OCI-LY3 (cell line): ENCODE results near the gene FZD10.

Experiments
- H2AFZ ChIP-seq: fragments of 200-600, 300-600 bp; shearing (Covaris generic); 2 replicates; pipeline ENCODE4 v1.6.0; 2014; ENCODE audit warnings: antibody characterized with exemption, low read depth, low read length
- H3K27ac ChIP-seq: fragments of 200-600, 300-600 bp; sonication (generic); 2 replicates; pipeline ENCODE4 v1.5.1; 2014; ENCODE audit warnings: mild to moderate bottlenecking, low read length, moderate library complexity, mixed read lengths
- H3K27me3 ChIP-seq: fragments of 200-600, 300-600 bp; sonication (generic); 2 replicates; pipeline ENCODE4 v1.6.1; 2014; ENCODE audit warnings: low read depth, low read length, mixed read lengths
- H3K36me3 ChIP-seq: fragments of 200-600, 300-600 bp; sonication (generic); replicated peaks from 2 replicates; pipeline ENCODE3; 2014; ENCODE audit warnings: low read depth, low read length, mixed read lengths
- H3K4me1 ChIP-seq: fragments of 300-600, 200-600 bp; sonication (generic); 2 replicates; pipeline ENCODE4 v1.6.1; 2014; ENCODE audit warnings: low read length, mixed read lengths
- H3K4me2 ChIP-seq: fragments of 200-600, 300-600 bp; sonication (generic); 2 replicates; pipeline ENCODE4 v1.6.1; 2014; ENCODE audit warnings: low read length, mixed read lengths
- H3K4me3 ChIP-seq: fragments of 300-600, 200-600 bp; sonication (generic); 2 replicates; pipeline ENCODE4 v1.5.1; 2014; ENCODE audit warnings: antibody characterized with exemption, mild to moderate bottlenecking, low read length, moderate library complexity
- H3K79me2 ChIP-seq: fragments of 300-600, 200-600 bp; shearing (Covaris generic); 2 replicates; pipeline ENCODE4 v1.6.1; 2014; ENCODE audit warnings: mild to moderate bottlenecking, low read length, mixed read lengths
- H3K9ac ChIP-seq: fragments of 300-600, 200-600 bp; shearing (Covaris generic); 2 replicates; pipeline ENCODE4 v1.6.0; 2014; ENCODE audit warnings: mild to moderate bottlenecking, low read length, moderate library complexity
- H3K9me3 ChIP-seq: fragments of 200-600, 300-600 bp; shearing (Covaris generic); 2 replicates; pipeline ENCODE4 v1.6.1; 2014; ENCODE audit warnings: low read length, mixed read lengths; ENCODE audit not compliant: insufficient read depth
- H4K20me1 ChIP-seq: fragments of 200-600, 300-600 bp; sonication (generic); 2 replicates; pipeline ENCODE4 v1.6.1; 2016; ENCODE audit warnings: low read length, mixed read lengths; ENCODE audit not compliant: insufficient read depth
- EZH2phosphoT487 ChIP-seq: fragments of 200-600 bp; shearing (Covaris generic); IDR thresholded peaks from 2 replicates; pipeline ENCODE4 v1.6.1; 2018; ENCODE audit warnings: antibody characterized with exemption, mixed run types, low read depth
- TF ChIP-seq, protein P1 (sequence below): fragments of 200-600, 300-600 bp; sonication (generic); IDR thresholded peaks from 2 replicates; pipeline ENCODE4 v1.5.1; 2014; ENCODE audit warnings: antibody characterized with exemption, low read length, low read depth

Gene FZD10

DNA sequence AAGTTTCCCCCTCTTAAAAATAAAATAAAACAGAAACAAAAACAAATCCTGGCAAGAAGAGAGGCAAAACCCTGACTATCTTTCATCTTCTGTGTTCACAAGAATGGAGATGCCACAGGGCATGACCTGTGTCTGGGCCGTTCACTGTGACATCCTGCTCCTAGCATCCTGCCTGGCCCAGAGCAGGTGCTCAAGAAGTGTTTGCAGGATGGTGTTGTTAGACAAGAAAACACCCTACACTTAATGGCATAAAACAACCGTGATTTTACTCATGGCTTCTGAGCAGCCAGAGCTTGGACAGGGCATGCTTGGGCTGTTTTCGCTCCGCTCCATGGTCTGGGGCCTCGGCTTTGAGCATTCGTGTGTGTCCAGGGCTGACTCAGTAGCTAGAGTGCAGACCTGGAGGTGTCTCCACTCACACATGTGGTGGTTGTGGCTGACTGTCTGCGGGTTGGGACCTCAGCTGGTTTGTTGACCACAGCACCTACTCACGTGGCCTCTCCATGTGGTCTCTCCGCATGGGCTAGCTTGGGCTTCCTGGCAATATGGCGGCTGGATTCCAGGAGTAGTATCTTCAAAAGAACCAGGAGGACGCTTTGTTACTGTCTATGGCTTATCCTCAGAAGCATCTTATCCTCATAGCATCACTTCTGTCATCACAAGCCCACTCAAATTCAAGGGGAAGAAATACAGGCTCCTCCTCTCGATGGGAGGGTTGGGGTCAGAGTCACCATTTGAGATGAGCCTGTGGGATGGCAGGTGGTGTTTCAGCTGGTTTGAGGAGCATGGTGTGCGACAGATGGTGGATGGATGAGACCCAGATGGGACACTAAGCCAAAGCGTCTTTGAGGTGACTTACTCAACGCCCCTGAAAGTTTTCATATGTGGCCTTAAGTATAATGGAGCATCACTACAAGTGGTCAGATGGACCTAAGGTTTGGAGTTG, 33.2 kb upstream of the FZD10 start:
- no peaks in the 10 kb centered on the region for H3K9me3 ChIP-seq
- H3K79me2 ChIP-seq: no peaks in the 10 kb centered on the region
- no peak overlapping the region for H3K27ac ChIP-seq
- no peak overlapping the region for H3K4me3 ChIP-seq
- no peak overlapping the region for H3K9ac ChIP-seq
- no peak overlapping the region for H2AFZ ChIP-seq
- no peaks in the 10 kb centered on the region for H3K36me3 ChIP-seq
- no peaks in the 10 kb centered on the region for H3K27me3 ChIP-seq
- H3K4me1 ChIP-seq: no peaks in the 10 kb centered on the region
- H4K20me1 ChIP-seq: no peaks in the 10 kb centered on the region
- no peak overlapping the region for H3K4me2 ChIP-seq
- TF ChIP-seq, protein P1, sequence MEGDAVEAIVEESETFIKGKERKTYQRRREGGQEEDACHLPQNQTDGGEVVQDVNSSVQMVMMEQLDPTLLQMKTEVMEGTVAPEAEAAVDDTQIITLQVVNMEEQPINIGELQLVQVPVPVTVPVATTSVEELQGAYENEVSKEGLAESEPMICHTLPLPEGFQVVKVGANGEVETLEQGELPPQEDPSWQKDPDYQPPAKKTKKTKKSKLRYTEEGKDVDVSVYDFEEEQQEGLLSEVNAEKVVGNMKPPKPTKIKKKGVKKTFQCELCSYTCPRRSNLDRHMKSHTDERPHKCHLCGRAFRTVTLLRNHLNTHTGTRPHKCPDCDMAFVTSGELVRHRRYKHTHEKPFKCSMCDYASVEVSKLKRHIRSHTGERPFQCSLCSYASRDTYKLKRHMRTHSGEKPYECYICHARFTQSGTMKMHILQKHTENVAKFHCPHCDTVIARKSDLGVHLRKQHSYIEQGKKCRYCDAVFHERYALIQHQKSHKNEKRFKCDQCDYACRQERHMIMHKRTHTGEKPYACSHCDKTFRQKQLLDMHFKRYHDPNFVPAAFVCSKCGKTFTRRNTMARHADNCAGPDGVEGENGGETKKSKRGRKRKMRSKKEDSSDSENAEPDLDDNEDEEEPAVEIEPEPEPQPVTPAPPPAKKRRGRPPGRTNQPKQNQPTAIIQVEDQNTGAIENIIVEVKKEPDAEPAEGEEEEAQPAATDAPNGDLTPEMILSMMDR: no peak
- no peak for TF ChIP-seq EZH2phosphoT487

DNA sequence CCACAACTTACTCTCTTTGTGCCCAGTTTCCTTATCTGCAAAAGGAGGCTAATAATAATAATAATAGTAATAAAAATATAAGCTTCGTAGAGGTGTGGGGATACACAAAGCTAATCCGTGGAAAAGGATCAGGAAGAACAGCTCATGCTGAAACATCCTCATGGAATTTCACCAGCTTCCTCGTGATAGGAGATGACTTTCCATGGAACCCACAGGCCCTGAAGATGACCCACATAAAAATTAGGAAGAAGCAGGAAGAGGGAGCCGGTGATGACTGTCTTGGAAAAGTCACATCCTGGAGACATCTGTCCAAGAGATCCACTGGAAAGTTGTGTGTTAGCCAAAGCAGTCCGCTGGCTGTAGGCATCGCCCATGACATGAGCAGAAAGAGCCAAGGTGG, 31.9 kb upstream of the FZD10 start:
- Histone ChIP-seq H2AFZ (no peak overlapping the region), H3K27me3 (no peaks in the 10 kb centered on the region), H3K27ac (no peak overlapping the region), H3K4me3 (no peak overlapping the region), H3K79me2 (no peaks in the 10 kb centered on the region), H4K20me1 (no peaks in the 10 kb centered on the region), H3K4me1 (no peaks in the 10 kb centered on the region), H3K4me2 (no peak overlapping the region), H3K36me3 (no peaks in the 10 kb centered on the region), H3K9me3 (no peaks in the 10 kb centered on the region), H3K9ac (no peak overlapping the region)
- TF ChIP-seq EZH2phosphoT487: no peak
- TF ChIP-seq, protein P1: no peak

DNA sequence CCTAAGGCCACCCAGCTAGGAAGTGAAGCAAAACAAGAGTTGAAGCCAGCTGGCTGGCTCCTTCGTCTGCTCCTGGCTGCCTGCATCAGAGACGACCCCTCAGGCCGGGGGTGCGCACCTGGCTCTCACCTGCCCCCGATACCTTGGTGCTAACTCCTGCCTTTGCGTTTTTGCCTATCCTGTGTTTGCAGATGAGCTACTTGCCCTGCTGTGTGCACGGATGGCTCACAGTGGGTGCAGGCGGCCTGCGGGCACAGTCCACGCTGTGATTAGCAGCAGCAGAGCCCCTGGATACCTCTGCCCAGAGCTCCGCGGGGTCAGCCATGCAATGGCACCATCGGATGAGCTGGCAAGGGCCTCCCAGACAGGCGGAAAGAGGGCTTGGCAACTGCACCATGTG, 31.2 kb upstream of the FZD10 start:
- no peaks in the 10 kb centered on the region for H3K9me3 ChIP-seq
- H3K4me1 ChIP-seq: no peaks in the 10 kb centered on the region
- no peaks in the 10 kb centered on the region for H3K27me3 ChIP-seq
- TF ChIP-seq, protein P1: no peak
- no peak for TF ChIP-seq EZH2phosphoT487
- no peak overlapping the region for H3K4me2 ChIP-seq
- H3K36me3 ChIP-seq: no peaks in the 10 kb centered on the region
- H3K79me2 ChIP-seq: no peaks in the 10 kb centered on the region
- H3K4me3 ChIP-seq: no peak overlapping the region
- no peak overlapping the region for H3K27ac ChIP-seq
- no peak overlapping the region for H3K9ac ChIP-seq
- H4K20me1 ChIP-seq: no peaks in the 10 kb centered on the region
- H2AFZ ChIP-seq: no peak overlapping the region

DNA sequence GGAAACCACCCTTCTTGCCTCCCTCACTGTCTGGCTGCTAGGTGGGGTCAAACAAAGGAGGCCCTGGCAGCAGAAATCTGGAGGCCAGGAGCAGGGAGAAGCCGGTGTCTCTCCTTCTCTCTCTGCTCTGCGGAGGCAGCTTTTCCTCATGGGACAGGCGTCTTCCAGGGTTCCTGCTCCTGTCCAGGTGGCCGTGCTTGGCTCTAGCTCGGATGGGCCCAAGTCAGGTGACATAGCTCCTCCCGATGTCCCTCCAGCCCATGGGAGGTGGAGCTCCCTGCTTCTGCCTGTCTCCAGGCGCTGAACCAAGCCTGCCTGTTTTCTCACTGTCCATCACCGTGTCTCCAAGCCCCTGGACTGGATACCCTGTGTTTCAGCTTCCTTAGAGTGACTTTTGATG, 30.5 kb upstream of the FZD10 start:
- Histone ChIP-seq H3K4me1 (no peaks in the 10 kb centered on the region), H3K36me3 (no peaks in the 10 kb centered on the region), H3K27me3 (no peaks in the 10 kb centered on the region), H3K27ac (no peak overlapping the region), H2AFZ (no peak overlapping the region), H3K79me2 (no peaks in the 10 kb centered on the region), H3K9ac (no peak overlapping the region), H3K9me3 (no peaks in the 10 kb centered on the region), H4K20me1 (no peaks in the 10 kb centered on the region), H3K4me3 (no peak overlapping the region), H3K4me2 (no peak overlapping the region)
- no peak for TF ChIP-seq EZH2phosphoT487
- TF ChIP-seq, protein P1: no peak
